ENCODE measurements around the gene ZNF148.

Gene ZNF148

GRCh38 chr3:125186261-125186787 lies 188.8 kb downstream of the ZNF148 start:
- no peak for DNase-seq

- no peak for DNase-seq
These were observed 189.3 kb downstream of the ZNF148 start for GRCh38 chr3:125185805-125186204.

- DNase-seq: no peak
These were observed 195.3 kb downstream of the ZNF148 start for GRCh38 chr3:125179884-125180240.

- DNase-seq: no peak
These were observed 195.8 kb downstream of the ZNF148 start for GRCh38 chr3:125179143-125179883.

DNA sequence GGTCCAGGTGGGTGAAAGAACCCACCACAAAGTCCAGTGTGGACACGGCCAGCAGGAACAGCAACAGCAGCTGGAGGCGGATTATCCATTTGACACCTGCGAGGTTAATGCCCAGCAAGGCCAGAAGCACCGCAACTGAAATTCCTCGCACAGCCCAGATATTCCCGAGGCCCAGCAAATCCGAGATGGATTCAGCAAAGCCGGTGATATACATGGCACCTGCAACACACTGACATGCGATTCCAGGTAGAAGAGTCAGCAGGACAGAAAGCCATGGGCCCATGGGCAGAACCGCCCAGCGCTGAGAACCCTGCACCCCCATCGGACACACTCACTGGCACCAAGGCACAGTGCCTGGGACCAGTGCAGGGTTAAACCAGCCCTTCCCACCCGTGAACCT lies 197.4 kb downstream of the ZNF148 start:
- DNase-seq: no peak

Data from NCI-H510A treated with DMSO at 0.1 percent for 48 hours (cell line).